C4-2B (cell line): ENCODE data around the gene SKA2.

Experiments
- CTCF ChIP-seq: fragments of 450-650 bp; conservative IDR thresholded peaks from 2 replicates; pipeline ENCODE4 v1.5.1; 2017; ENCODE audit warnings: mild to moderate bottlenecking
- ZFX ChIP-seq: fragments of 450-650 bp; IDR thresholded peaks from 2 replicates; pipeline ENCODE4 v1.6.1; 2017

GRCh38 chr17:59152925-59153324 lies 2.1 kb downstream of the SKA2 start:
- TF ChIP-seq CTCF (no peak), ZFX (no peak)
